Endothelial cell of umbilical vein (primary cell): Measurements from ENCODE around the gene CENPF.

Experiments used
- GATA2 ChIP-seq: IDR thresholded peaks from 2 replicates; pipeline ENCODE4 v1.7.0; 2011; ENCODE audit warnings: low read depth, mild to moderate bottlenecking, moderate library complexity, mixed read lengths, low read length; ENCODE audit not compliant: insufficient read length, insufficient read depth
- POLR2AphosphoS5 ChIP-seq: IDR thresholded peaks from 2 replicates; pipeline ENCODE4 v1.6.1; 2012; ENCODE audit warnings: low read depth, mild to moderate bottlenecking, control low read depth, low read length, moderate library complexity; ENCODE audit not compliant: insufficient read depth
- TF ChIP-seq, protein P1 (sequence below), 2 donors: IDR thresholded peaks; 1 replicate in 1 of 2; 2 replicates in 1 of 2; pipeline ENCODE4 v1.5.1; 2011; ENCODE audit warnings: low read length in 2 of 2, mild to moderate bottlenecking in 2 of 2, moderate library complexity in 2 of 2, control low read depth in 1 of 2, inconsistent platforms in 1 of 2, low read depth in 1 of 2; ENCODE audit not compliant: insufficient read depth in 1 of 2; ENCODE audit errors: extremely low read depth in 1 of 2

DNA sequence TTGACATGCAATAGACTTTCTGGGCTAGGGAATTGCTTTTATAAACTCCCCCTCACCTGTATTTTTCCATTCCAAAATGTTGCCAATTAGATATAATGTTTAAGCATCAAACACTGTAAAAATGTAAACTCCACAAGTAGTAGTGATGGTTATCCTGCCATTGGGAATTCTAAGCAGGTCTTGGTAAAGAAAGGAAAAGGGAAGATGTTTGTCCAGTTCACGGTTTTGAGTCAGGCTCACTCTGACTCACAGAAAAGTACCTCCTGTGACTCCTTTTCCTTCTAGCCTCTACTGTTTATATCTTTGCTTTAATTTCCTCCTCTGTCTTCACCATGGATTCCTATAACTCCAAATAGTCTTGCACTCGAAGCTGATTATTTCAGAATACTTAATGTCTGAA is 32.6 kb upstream of the CENPF start:
- TF ChIP-seq, protein P1, sequence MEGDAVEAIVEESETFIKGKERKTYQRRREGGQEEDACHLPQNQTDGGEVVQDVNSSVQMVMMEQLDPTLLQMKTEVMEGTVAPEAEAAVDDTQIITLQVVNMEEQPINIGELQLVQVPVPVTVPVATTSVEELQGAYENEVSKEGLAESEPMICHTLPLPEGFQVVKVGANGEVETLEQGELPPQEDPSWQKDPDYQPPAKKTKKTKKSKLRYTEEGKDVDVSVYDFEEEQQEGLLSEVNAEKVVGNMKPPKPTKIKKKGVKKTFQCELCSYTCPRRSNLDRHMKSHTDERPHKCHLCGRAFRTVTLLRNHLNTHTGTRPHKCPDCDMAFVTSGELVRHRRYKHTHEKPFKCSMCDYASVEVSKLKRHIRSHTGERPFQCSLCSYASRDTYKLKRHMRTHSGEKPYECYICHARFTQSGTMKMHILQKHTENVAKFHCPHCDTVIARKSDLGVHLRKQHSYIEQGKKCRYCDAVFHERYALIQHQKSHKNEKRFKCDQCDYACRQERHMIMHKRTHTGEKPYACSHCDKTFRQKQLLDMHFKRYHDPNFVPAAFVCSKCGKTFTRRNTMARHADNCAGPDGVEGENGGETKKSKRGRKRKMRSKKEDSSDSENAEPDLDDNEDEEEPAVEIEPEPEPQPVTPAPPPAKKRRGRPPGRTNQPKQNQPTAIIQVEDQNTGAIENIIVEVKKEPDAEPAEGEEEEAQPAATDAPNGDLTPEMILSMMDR (IDR thresholded peaks at IDR 0.05; ENCODE audit: extremely low read depth in 1 of 2, insufficient read depth in 1 of 2, low read depth in 1 of 2, low read length in 2 of 2) = no peak
- TF ChIP-seq POLR2AphosphoS5 (no peak), GATA2 (peak; percentile 44)
